HG03342 (cell line): ENCODE data around the gene ABCC6.
"Not testable (repeated sequence)": the region's sequence is repeated elsewhere in the genome, so short reads cannot be mapped to it uniquely, and the experiment has no call there.

Experiments used
- ATAC-seq: cut with Tn5 transposase; IDR thresholded peaks from one replicate; pipeline ENCODE4 v1.9.1; 2021; ENCODE audit warnings: mild to moderate bottlenecking, moderate library complexity; ENCODE audit not compliant: unreplicated experiment

ABCC6 gene

GRCh38 chr16:16223662-16224241 lies 458 bp upstream of the ABCC6 start:
- not testable (repeated sequence) for ATAC-seq

GRCh38 chr16:16221382-16221781 lies 1.9 kb downstream of the ABCC6 start:
- not testable (repeated sequence) for ATAC-seq

- ATAC-seq, result not testable (repeated sequence)
Observed at GRCh38 chr16:16220449-16220848, 2.8 kb downstream of the ABCC6 start.

- not testable (repeated sequence) for ATAC-seq
Observed at GRCh38 chr16:16218787-16219186, 4.5 kb downstream of the ABCC6 start.

GRCh38 chr16:16218349-16218748 lies 4.9 kb downstream of the ABCC6 start:
- ATAC-seq, result not testable (repeated sequence)

- not testable (repeated sequence) for ATAC-seq
Observed at GRCh38 chr16:16213863-16214293, 9.4 kb downstream of the ABCC6 start.

- ATAC-seq, result not testable (repeated sequence)
Observed at GRCh38 chr16:16211404-16211803, 11.9 kb downstream of the ABCC6 start.

- not testable (repeated sequence) for ATAC-seq
Observed at GRCh38 chr16:16208461-16208860, 14.8 kb downstream of the ABCC6 start.

GRCh38 chr16:16207787-16208334 lies 15.4 kb downstream of the ABCC6 start:
- ATAC-seq, result not testable (repeated sequence)

- not testable (repeated sequence) for ATAC-seq
Observed at GRCh38 chr16:16207097-16207786, 16.1 kb downstream of the ABCC6 start.

GRCh38 chr16:16205864-16206263 lies 17.4 kb downstream of the ABCC6 start:
- not testable (repeated sequence) for ATAC-seq

- not testable (repeated sequence) for ATAC-seq
Observed at GRCh38 chr16:16204552-16204951, 18.7 kb downstream of the ABCC6 start.

- ATAC-seq, result not testable (repeated sequence)
Observed at GRCh38 chr16:16203494-16203893, 19.8 kb downstream of the ABCC6 start.

- not testable (repeated sequence) for ATAC-seq
Observed at GRCh38 chr16:16202400-16203143, 20.7 kb downstream of the ABCC6 start.

GRCh38 chr16:16201880-16202279 lies 21.4 kb downstream of the ABCC6 start:
- ATAC-seq, result not testable (repeated sequence)

- ATAC-seq, result not testable (repeated sequence)
Observed at GRCh38 chr16:16200391-16200790, 22.9 kb downstream of the ABCC6 start.

GRCh38 chr16:16199428-16199827 lies 23.9 kb downstream of the ABCC6 start:
- not testable (repeated sequence) for ATAC-seq

- ATAC-seq, result no peak
Observed at GRCh38 chr16:16197966-16198365, 25.3 kb downstream of the ABCC6 start.

- ATAC-seq, result no peak
Observed at GRCh38 chr16:16197331-16197730, 26.0 kb downstream of the ABCC6 start.

- no peak for ATAC-seq
Observed at GRCh38 chr16:16196099-16196498, 27.2 kb downstream of the ABCC6 start.

- no peak for ATAC-seq
Observed at GRCh38 chr16:16191493-16192167, 31.7 kb downstream of the ABCC6 start.
